Pancreas (tissue), 10 donors: ENCODE measurements around the gene PAX3. TPM values are rescaled to one million over a fixed set of nuclear protein-coding genes. Genes with fewer than 3 reads are reported as not detected.

ENCODE experiments used
- ATAC-seq, 4 donors: fragments of 200-7000 bp; cut with Tn5 transposase; one replicate each; pipeline versions ENCODE4 v1.8.0 to v1.9.1; 2020; ENCODE audit warnings: mild to moderate bottlenecking in 4 of 4, moderate library complexity in 4 of 4
- DNase-seq, 6 donors: peaks; one replicate each; pipeline ENCODE4 v3.0.0-alpha.2; 2020
- FAIRE-seq: peaks from 2 replicates; lab custom pipeline; 2012; peaks lifted over from hg19 to GRCh38; lab: Jason Lieb, UNC
- H3K27ac ChIP-seq, 4 donors: fragments of 200-600 bp; sonication (generic); 1 replicate in 3 of 4; 2 replicates in 1 of 4; pipeline versions ENCODE4 v1.5.0 to v1.8.0; 2020
- H3K27me3 ChIP-seq, 4 donors: fragments of 200-600 bp; one replicate each; pipeline ENCODE4 v1.8.0; 2021
- H3K36me3 ChIP-seq, 3 donors: fragments of 200-600 bp; sonication (generic) in 1 of 3; one replicate each; pipeline versions ENCODE4 v1.5.0 to v1.8.0; 2020 to 2021
- H3K4me1 ChIP-seq, 3 donors: fragments of 200-600 bp; one replicate each; pipeline ENCODE4 v1.8.0; 2021
- H3K4me3 ChIP-seq, 4 donors: fragments of 200-600 bp; sonication (generic) in 2 of 4; one replicate each; pipeline versions ENCODE4 v1.5.0 to v1.8.0; 2020 to 2021
- H3K9me3 ChIP-seq, 4 donors: fragments of 200-600 bp; one replicate each; pipeline ENCODE4 v1.8.0; 2021
- CTCF ChIP-seq, 4 donors: fragments of 200-600 bp; sonication (generic) in 3 of 4; IDR thresholded peaks; one replicate each; pipeline versions ENCODE4 v1.5.0 to v1.8.0; 2021; ENCODE audit warnings: antibody characterized with exemption in 4 of 4
- WGBS, 2 donors: extraction: QIAGEN DNeasy Blood & Tissue Kit; methylation state at CpG; one replicate each; pipeline ENCODE4 v1.1.7; 2013; 5-methylcytosine and 5-hydroxymethylcytosine counted together
- intact Hi-C, 3 donors: fragments of 100-400 bp; cut with DNase I; formaldehyde crosslinking; loops; one replicate each; pipeline versions ENCODE4 v1.11.1 to v1.14.2; 2022
- polyA plus RNA-seq, 2 donors: library from polyadenylated mRNA; stranded (reverse); fragments of 200-250 nt; gene quantifications; one replicate each; pipeline ENCODE4 v1.2.3, GENCODE V29; 2013
- total RNA-seq, 6 donors: library from RNA; stranded (reverse); fragmentation: NEBNext Ultra II Directional in 4 of 6; extraction: Animal tissue kit (Norgen Biotek cat#: 25700) in 4 of 6; gene quantifications; one replicate each; pipeline versions ENCODE4 v1.2.1 to v1.2.4, GENCODE V29; 2021 to 2023
- donor health status: healthy with polysubstance abuse.
- donor health status: DM: no; HTN: no; CAD: no; lungs with moderate emphysema.
- donor health status: DM: no; HTN: no; CAD: no.
- donor health status: control.
- donor health status: control.
- donor health status: Bipolar disorder and iron deficiency.
- donor health status: DM: yes; HTN: yes; CAD: no.
- donor health status: DM: no; HTN: no; CAD: no.
- donor health status: DM: no; HTN: no; CAD: no.
- donor health status: DM: yes; HTN: yes; CAD: no.

Gene PAX3
- total and polyA plus RNA-seq, 8 donors: not detected

DNA sequence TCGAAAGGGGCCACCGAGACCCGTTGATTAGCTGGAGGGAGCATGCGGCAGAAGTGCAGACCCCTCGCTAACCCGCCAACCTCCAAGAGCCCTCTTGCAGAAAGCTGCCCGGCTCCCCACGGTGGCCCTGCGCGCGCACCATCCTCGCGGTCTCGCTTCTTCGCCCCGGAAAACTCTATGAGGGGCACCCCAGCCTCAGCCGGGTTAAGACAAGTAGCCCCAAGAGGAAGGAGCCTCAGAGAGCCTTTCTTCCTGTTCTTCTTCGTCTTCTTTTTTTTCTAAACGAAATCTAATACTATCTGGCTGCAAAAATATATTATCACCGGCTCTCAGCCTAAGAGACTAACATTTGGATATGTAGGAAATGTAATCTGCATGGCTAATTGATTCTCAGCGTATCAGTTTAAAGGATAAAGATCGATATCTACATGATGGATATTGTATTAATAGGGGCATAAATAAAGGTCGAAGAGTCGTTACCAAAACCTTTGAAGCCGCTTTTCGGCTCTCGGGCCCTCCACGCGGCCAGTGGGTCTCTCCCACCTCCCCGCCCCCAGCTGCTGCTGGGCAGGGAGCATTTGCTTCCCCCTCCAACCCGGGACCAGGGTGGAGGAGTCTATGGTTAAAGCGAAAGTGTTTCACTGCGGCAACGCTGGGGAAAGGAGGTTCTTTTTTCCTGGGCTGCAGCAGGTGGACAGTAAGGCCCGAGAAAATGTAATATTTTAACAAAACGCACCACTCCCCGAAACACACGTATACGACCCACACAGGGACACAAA lies 6.1 kb upstream of the PAX3 start:
- H3K4me1 ChIP-seq: peaks cover 0 to 16% (median 10%) of the 10 kb centered on the region in 3 donors
- peaks cover 5 to 78% (median 25%) of the 10 kb centered on the region in 4 donors for H3K27me3 ChIP-seq
- H3K36me3 ChIP-seq: no peaks in the 10 kb centered on the region
- ATAC-seq: peak in 3 of 4 donors; percentile 38 to 46 (median 40)
- no peak for TF ChIP-seq CTCF (IDR thresholded peaks at IDR 0.05)
- 8% methylated on average over 39 of the region's 39 CpGs for WGBS, 2 donors
- no peak for FAIRE-seq
- intact Hi-C loops: no loop called here
- no peak overlapping the region for H3K27ac ChIP-seq
- H3K9me3 ChIP-seq: no peaks in the 10 kb centered on the region
- peak overlapping the region in 1 of 4 donors; percentile 56 for H3K4me3 ChIP-seq
- DNase-seq: peak in 1 of 6 donors; percentile 46

DNA sequence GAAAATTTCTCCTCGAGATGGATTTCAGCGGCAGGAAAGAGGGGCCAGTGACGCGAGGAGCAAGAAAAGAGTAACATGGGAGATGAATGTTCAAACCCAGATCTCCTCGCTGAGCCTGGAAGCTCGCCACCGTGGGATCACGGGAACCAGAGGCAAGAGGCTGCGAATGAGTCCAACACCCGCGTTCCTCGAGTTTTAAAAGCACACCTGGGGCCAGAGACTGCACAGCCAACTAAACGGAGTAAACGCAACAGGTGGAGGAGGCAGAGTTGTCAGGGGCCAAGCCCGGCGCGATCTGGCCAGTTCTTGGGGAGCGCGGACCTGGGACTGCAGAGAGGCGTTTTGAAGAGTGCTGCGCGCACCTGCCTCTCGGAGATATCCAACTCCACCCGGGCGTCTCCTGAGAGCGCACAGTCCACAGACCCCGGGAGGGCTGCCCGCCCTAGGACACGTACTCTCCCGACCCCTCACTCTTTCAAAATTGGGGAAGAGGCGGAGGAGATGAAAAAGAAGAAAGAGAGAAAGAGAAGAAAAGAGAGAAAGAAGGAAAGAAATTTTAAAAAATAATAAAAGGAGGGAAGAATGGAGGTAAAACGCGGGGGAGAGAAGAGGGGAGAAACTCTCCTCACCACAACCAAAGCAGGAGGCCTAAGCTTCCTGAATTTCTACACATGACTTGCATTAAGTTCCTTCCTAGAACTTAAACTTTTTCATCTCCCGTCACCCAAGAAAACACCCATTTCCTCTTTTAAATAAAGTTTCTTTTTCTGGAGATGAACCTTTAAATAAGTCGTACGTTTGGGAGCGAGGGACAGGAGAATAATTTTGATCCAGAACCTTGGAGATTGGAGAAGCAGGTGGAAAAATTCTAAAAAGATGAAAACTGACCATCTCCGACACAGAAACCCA lies 5.3 kb upstream of the PAX3 start:
- DNase-seq (peak in 1 of 6 donors; percentile 42), ATAC-seq (no peak), FAIRE-seq (no peak)
- intact Hi-C loops: no loop called here
- Histone ChIP-seq H3K4me3 (peak overlapping the region in 1 of 4 donors; percentile 56), H3K27ac (no peak overlapping the region), H3K4me1 (peaks cover 0 to 16% (median 10%) of the 10 kb centered on the region in 3 donors), H3K27me3 (peaks cover 5 to 76% (median 24%) of the 10 kb centered on the region in 4 donors), H3K36me3 (no peaks in the 10 kb centered on the region), H3K9me3 (no peaks in the 10 kb centered on the region)
- TF ChIP-seq CTCF (IDR thresholded peaks at IDR 0.05): no peak
- 7 to 8% methylated on average over 38 of the region's 38 CpGs for WGBS, 2 donors

GRCh38 chr2:222303045-222303827 lies 4.4 kb upstream of the PAX3 start:
- WGBS, 2 donors: 9 to 11% methylated on average over 23 to 24 of the region's 24 CpGs
- Histone ChIP-seq H3K4me1 (peaks cover 0 to 16% (median 10%) of the 10 kb centered on the region in 3 donors), H3K9me3 (no peaks in the 10 kb centered on the region), H3K4me3 (no peak overlapping the region), H3K27ac (no peak overlapping the region), H3K36me3 (no peaks in the 10 kb centered on the region), H3K27me3 (peaks cover 5 to 75% (median 29%) of the 10 kb centered on the region in 4 donors)
- FAIRE-seq (no peak), ATAC-seq (no peak), DNase-seq (no peak)
- no peak for TF ChIP-seq CTCF (IDR thresholded peaks at IDR 0.05)
- intact Hi-C loops: no loop called here

- TF ChIP-seq CTCF (IDR thresholded peaks at IDR 0.05): no peak
- Histone ChIP-seq H3K4me1 (peaks cover 0 to 16% (median 10%) of the 10 kb centered on the region in 3 donors), H3K27ac (no peak overlapping the region), H3K27me3 (peaks cover 5 to 75% (median 31%) of the 10 kb centered on the region in 4 donors), H3K9me3 (no peaks in the 10 kb centered on the region), H3K4me3 (no peak overlapping the region), H3K36me3 (no peaks in the 10 kb centered on the region)
- FAIRE-seq: no peak
- intact Hi-C loops: no loop called here
- peak in 1 of 6 donors; percentile 44 for DNase-seq
- no peak for ATAC-seq
- 7% methylated on average over 39 of the region's 39 CpGs for WGBS, 2 donors
Observed at GRCh38 chr2:222302178-222303018, 3.6 kb upstream of the PAX3 start.
